Liver (tissue), 3 donors: Measurements from ENCODE around the gene POLL.

Experiments used
- ATF3 ChIP-seq: IDR thresholded peaks from 2 replicates; pipeline ENCODE4 v1.6.1; 2016; ENCODE audit warnings: antibody characterized with exemption
- CTCF ChIP-seq: fragments of 150-350 bp; IDR thresholded peaks from 2 replicates; pipeline ENCODE4 v1.5.1; 2017; ENCODE audit warnings: improper control_type of control experiment, low read depth, low read length; ENCODE audit not compliant: missing input control
- GABPA ChIP-seq, 2 donors: IDR thresholded peaks in 1 of 2; conservative IDR thresholded peaks in 1 of 2; 2 replicates each; pipeline ENCODE4 v1.6.1; 2016; ENCODE audit warnings: antibody characterized with exemption in 2 of 2, mild to moderate bottlenecking in 1 of 2, moderate library complexity in 1 of 2
- HNF4A ChIP-seq, 2 donors: conservative IDR thresholded peaks; 2 replicates each; pipeline ENCODE4 v1.6.1; 2016; ENCODE audit warnings: antibody characterized with exemption in 2 of 2, mild to moderate bottlenecking in 2 of 2
- JUND ChIP-seq, 2 donors: IDR thresholded peaks; 2 replicates each; pipeline ENCODE4 v1.6.1; 2016; ENCODE audit warnings: antibody characterized with exemption in 2 of 2
- MAX ChIP-seq: IDR thresholded peaks from 2 replicates; pipeline ENCODE4 v1.6.1; 2016; ENCODE audit warnings: antibody characterized with exemption
- RAD21 ChIP-seq, 2 donors: IDR thresholded peaks; 2 replicates each; pipeline ENCODE4 v1.6.1; 2016; ENCODE audit warnings: antibody characterized with exemption in 2 of 2, mild to moderate bottlenecking in 2 of 2
- REST ChIP-seq: IDR thresholded peaks from 2 replicates; pipeline ENCODE4 v1.6.1; 2016; ENCODE audit warnings: antibody characterized with exemption, mild to moderate bottlenecking
- RXRA ChIP-seq, 2 donors: IDR thresholded peaks; 2 replicates each; pipeline ENCODE4 v1.6.1; 2017 to 2018; ENCODE audit warnings: antibody characterized with exemption in 2 of 2, mild to moderate bottlenecking in 1 of 2
- SP1 ChIP-seq: IDR thresholded peaks from 2 replicates; pipeline ENCODE4 v1.6.1; 2018; ENCODE audit warnings: antibody characterized with exemption, mild to moderate bottlenecking
- TAF1 ChIP-seq: conservative IDR thresholded peaks from 2 replicates; pipeline ENCODE4 v1.6.1; 2016; ENCODE audit warnings: antibody characterized with exemption, mild to moderate bottlenecking
- YY1 ChIP-seq: IDR thresholded peaks from 2 replicates; pipeline ENCODE4 v1.6.1; 2016; ENCODE audit warnings: antibody characterized with exemption, mild to moderate bottlenecking
- ZBTB33 ChIP-seq: IDR thresholded peaks from 2 replicates; pipeline ENCODE4 v1.6.1; 2016; ENCODE audit warnings: antibody characterized with exemption
- donor health status: healthy.
- donor health status: healthy.

GRCh38 chr10:101565370-101565900 lies 22.6 kb downstream of the POLL start:
- TF ChIP-seq CTCF: no peak
- no peak for TF ChIP-seq RAD21 (IDR thresholded peaks at IDR 0.05)
- no peak for TF ChIP-seq HNF4A (conservative IDR thresholded peaks at IDR 0.05)
- no peak for TF ChIP-seq GABPA (IDR thresholded peaks at IDR 0.05 in 1 of 2, conservative IDR thresholded peaks at IDR 0.05 in 1 of 2)
- no peak for TF ChIP-seq SP1
- TF ChIP-seq YY1: no peak
- TF ChIP-seq REST: no peak
- TF ChIP-seq JUND (IDR thresholded peaks at IDR 0.05): no peak
- no peak for TF ChIP-seq ZBTB33
- no peak for TF ChIP-seq MAX
- no peak for TF ChIP-seq TAF1
- TF ChIP-seq ATF3: no peak
- no peak for TF ChIP-seq RXRA (IDR thresholded peaks at IDR 0.05)
